ENCODE data around the gene XRCC5. TPM values are rescaled to one million over a fixed set of nuclear protein-coding genes. Genes with fewer than 3 reads are reported as not detected.

XRCC5 gene
- total RNA-seq, 1 donor from 2014 or later: 272 TPM

DNA sequence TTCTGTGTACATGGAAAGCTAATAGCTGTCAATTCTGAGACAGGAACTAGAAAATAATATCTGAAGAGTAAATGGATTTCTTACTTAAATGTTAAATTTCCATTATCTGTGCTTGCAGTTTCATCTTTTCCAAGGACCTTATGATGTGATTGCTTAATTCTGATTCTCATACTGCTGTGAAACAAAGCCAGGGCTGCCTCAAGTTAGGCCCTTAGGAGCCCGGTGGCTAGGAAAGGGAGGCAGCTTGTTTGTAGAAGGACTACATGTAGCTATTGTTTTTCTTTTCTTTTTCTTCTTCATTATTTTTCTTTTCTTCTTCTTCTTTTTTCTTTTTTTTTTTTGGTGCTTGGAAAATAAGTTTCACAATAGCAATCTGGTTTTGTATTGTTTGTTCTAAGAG, 50.5 kb downstream of the XRCC5 start:
- no peak for DNase-seq

DNA sequence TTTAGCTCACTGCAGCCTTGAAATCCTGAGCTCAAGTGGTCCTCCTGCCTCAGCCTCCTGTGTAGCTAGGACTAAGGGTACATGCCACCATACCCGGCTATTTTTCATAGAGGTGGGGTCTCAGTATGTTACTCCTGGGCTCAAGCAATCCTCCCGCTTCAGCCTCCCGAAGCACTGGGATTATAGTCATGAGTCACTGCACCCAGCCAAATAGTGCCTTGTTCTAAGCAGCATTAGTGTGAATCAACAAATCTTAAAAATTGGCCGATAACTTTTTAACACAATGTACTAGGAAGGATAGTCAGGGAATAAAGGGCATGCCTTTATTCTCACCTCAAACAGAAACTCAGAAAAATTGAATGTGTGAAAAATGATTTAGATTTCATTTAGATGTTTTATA, 51.6 kb downstream of the XRCC5 start:
- no peak for DNase-seq

DNA sequence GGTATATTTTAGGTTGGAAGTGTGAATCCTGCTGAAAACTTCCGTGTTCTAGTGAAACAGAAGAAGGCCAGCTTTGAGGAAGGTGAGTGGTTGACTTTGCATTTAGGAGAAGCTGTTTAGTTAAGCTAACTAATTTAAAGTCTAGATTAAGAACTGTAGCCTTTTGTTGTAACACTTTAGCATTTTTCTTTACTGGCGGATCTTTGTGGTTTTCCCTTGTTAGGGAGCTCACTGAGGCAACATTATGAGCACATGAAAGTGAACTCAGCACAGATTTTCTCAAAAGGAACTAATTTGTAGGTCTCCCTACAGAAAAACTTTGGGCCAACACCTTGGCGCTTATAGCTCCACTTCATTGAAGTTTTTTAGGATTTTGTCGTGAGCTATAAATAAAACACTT, 52.8 kb downstream of the XRCC5 start:
- no peak for DNase-seq

GRCh38 chr2:216163518-216163917, 54.4 kb downstream of the XRCC5 start:
- DNase-seq: no peak

DNA sequence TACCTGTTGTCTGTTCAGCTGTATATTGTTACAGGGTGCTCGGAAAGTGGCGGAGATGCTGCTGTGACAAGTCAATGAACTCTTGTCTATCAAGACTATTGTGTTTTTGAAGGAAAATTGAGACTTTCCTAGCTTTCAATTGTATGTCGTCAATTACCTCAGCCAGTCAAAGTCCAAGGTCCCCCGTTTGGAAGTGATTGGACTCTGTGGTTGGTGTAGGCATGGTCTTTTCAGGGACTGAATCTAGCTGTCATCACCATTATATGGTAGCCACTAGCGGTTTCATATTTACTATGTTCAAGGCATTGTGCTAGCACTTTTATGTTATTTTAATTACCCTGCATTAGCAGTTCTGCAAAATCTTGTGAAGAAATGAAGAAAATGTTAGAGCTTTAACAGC, 54.9 kb downstream of the XRCC5 start:
- no peak for DNase-seq

GRCh38 chr2:216164576-216164975, 55.4 kb downstream of the XRCC5 start:
- DNase-seq: no peak

DNA sequence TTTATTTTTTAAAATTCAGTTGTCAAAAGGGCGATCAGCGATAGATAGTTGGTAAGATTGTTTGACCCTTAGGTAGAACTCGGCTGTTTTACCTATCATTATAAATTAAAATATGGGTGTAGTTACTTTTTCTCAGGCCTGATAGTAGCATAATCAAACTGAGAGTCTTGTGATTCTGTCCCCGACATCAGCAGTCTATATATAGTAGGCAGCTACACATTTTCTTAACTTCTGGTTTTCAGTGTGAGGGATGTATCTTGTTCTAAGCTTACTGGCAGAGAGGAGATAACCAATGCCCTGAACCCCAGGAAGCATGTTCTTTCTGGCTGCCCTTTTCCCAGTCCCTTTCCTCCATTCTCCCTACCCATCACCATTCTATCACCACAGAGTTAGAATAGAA, 56.6 kb downstream of the XRCC5 start:
- no peak for DNase-seq

- no peak for DNase-seq
Measured at GRCh38 chr2:216169087-216169486, 59.9 kb downstream of the XRCC5 start.

GRCh38 chr2:216170076-216170763, 61.1 kb downstream of the XRCC5 start:
- DNase-seq: no peak

DNA sequence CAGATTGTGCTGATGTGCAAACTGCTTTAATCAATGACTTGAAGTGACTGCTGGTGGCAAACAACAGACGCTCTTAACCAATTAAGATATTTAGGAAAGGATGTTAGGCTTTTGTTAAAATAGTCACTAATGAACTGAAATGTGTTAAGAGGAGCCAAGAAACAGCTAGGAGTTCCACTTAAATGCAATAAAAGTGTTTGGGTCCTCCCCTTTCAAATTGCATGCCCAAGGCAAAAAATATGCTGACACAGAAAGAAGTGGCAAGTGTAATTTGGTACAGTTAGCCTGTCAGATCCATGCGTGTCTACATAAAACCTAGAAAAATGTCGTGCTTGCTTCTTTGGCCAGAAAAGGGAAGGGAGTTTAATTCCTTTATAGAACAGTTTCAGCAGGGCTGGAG, 61.9 kb downstream of the XRCC5 start:
- DNase-seq: no peak

DNA sequence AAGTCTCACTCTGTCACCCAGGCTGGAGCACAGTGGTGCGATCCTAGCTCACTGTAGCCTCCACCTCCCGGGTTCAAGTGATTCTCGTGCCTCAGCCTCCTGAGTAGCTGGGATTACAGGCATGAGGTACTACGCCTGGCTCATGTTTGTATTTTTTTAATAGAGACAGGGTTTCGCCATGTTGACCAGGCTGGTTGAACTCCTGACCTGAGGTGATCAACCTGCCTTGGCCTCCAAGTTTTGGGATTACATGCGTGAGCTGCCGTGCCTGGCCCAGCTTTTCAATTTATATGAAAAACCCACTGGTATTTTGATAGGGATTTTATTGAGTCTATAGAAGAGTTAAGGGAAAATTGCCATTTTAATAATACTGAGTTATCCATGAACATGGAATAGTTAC, 63.3 kb downstream of the XRCC5 start:
- DNase-seq: no peak

GRCh38 chr2:216179015-216179414, 69.9 kb downstream of the XRCC5 start:
- no peak for DNase-seq

- no peak for DNase-seq
Measured at GRCh38 chr2:216181351-216181750, 72.2 kb downstream of the XRCC5 start.

GRCh38 chr2:216181953-216182461, 72.9 kb downstream of the XRCC5 start:
- no peak for DNase-seq

DNA sequence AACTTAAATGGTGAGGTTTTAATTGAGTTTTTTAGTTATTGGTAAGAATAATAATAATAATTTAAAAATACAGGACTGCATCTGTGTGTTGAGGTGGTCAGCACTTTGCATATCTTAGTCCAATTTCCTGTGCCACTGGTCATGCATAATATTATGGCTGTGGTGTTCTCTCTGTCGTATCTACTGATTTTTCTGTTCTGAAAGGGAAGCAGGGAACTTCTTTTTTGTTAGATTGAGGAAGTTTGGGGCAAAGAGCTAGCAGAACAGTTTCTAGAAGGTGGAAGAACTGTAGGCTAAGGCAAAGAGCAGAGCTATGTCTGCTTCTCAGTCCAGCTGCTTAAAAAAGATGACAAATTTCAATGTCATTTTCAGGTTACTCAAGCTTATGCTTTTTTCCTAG, 74.3 kb downstream of the XRCC5 start:
- no peak for DNase-seq

DNA sequence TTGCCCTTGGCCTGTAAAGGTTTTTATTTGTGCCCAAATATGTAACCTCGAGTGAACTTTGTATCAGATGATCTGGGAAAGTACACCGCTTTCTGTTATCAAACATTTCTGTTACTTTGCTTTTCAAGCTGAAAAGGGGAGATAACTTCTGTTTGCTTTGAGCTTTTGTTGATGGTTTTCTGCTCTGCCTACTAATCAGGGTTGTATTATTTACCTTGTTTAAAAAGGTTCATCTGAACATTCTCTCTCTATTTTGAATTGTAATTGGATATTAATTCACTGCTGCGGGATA, 79.4 kb downstream of the XRCC5 start:
- no peak for DNase-seq

DNA sequence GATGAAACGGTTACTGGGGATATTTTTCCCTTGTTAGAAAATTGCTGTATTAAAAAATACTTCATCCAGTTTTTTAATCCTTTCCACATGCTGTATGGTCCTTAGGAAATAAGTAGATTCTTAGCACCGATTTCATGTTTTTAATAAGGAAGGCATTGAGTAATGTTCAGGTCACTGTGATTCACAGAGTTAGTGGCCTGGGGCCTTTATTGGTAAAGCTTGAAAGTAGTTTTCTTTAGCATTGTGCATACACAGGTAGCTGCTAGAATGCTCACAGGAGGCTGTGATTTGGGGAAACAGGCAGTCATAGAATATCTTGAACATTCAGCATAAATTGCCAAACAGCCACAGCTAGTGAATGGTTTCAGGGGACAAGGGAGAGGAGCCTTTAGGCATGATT, 79.8 kb downstream of the XRCC5 start:
- DNase-seq: no peak

GRCh38 chr2:216189410-216189809, 80.3 kb downstream of the XRCC5 start:
- no peak for DNase-seq

- DNase-seq: no peak
Measured at GRCh38 chr2:216192181-216192580, 83.0 kb downstream of the XRCC5 start.

- no peak for DNase-seq
Measured at GRCh38 chr2:216192931-216193330, 83.8 kb downstream of the XRCC5 start.

DNA sequence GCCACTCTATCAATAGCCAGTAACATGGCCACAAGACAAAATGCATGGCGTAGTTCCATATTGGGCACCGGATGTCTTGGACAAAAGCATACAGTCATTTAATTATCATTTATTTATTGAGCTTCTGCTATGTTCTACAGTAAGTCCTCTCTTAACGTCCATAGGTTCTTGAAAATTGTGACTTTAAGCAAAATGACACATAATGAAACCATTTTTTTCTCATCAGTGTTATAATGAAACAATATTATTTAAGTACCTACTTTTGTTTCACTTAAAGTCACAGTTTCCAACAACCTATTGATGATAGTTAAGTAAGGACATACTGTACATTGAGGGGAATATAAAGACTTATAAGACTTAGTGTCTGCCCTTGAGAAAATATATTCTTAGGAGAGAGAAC, 84.9 kb downstream of the XRCC5 start:
- DNase-seq: no peak

DNA sequence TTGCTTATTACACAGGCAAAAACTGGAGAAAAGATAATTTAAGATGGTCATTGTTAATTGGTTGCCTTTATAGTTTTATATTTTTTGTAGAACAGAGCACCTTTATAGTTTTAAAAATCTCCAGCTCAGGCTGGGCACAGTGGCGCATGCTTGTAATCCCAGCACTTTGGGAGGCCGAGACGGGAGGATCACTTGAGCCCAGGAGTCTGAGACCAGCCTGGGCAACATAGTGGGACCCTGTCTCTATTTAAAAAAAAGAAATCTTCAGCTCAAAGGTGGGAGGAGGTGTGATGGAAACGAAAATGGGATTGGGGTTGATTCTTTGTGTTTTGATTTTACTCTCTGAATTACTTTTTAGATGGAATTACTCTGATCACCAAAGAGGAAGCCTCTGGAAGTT, 85.4 kb downstream of the XRCC5 start:
- DNase-seq: no peak

DNA sequence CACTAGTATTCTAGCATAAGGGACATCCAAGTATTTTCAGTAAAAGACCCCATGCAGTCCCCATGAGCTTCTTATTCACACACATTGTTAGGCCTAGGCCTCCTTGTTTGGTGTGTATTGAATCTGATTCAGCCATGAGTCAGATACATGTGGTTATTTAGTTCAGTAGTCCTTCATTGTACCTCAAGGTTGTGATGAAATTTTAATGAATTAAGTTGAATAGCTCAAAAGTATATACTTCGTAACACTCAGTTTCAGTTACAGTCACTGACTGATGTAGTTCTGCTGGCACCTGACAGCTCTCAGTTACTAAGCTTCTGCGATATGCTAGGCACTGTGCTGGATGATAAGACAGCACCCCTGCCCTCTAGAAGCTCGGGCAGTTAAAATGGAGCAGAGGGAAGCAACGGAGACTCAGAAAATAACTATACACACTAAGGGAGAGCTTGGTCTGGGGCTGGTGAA, 86.4 kb downstream of the XRCC5 start:
- DNase-seq: peak; percentile 21

DNA sequence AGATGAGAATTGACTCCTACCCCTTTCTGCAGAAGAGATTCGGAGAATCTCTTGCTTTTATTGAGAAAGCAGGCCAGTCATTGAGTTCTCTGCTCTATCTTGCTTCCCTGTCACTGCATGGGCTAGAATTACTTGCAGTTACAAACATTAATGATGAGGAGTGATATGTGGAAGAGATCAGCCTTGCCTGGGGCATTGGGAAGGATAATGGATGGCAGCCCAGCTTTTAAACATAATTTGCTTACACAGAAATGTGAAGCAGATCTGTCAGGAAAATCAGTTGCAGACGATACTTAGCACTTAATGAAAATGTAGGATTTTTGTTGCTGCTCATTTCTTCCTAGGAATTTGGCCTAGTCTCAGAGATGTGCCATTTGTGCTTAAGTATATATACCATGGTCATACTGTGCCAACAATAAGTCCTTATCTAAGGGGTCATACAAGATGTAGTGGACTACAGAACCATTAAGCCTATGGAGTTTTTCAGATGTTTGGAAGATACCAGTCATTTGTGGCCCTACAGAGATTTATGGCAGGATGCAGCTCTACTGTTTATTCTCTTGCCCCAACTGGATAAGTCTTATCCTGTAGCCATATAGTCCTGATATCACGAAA, 92.7 kb downstream of the XRCC5 start:
- DNase-seq: no peak

Data from dermis blood vessel endothelial cell (primary cell).